Trophoblast cell (in vitro differentiated cells and primary cell): ENCODE data around the gene TXK.

Experiments used
- DNase-seq, 2 donors: peaks; one replicate each; pipeline ENCODE4 v3.0.0-alpha.2; 2016
- H2AFZ ChIP-seq: 2 replicates; pipeline ENCODE4 v1.6.1; 2013; ENCODE audit warnings: low read length, moderate library complexity, mild to moderate bottlenecking; ENCODE audit not compliant: insufficient read depth, poor library complexity
- H2AK5ac ChIP-seq: 2 replicates; pipeline ENCODE4 v1.6.1; 2013; ENCODE audit warnings: mild to moderate bottlenecking, low read length
- H2BK120ac ChIP-seq: 2 replicates; pipeline ENCODE4 v1.6.1; 2013; ENCODE audit warnings: low read length, mild to moderate bottlenecking, moderate library complexity; ENCODE audit not compliant: insufficient read depth, poor library complexity
- H2BK12ac ChIP-seq: 2 replicates; pipeline ENCODE4 v1.6.1; 2013; ENCODE audit warnings: mild to moderate bottlenecking, low read length, moderate library complexity
- H2BK5ac ChIP-seq: 2 replicates; pipeline ENCODE4 v1.6.1; 2013; ENCODE audit warnings: low read length, low read depth, moderate library complexity, mild to moderate bottlenecking; ENCODE audit not compliant: poor library complexity
- H3K14ac ChIP-seq: 2 replicates; pipeline ENCODE4 v1.6.1; 2013; ENCODE audit warnings: mild to moderate bottlenecking, low read length
- H3K18ac ChIP-seq: 2 replicates; pipeline ENCODE4 v1.6.1; 2013; ENCODE audit warnings: mild to moderate bottlenecking, low read length
- H3K23ac ChIP-seq: 2 replicates; pipeline ENCODE4 v1.6.1; 2013; ENCODE audit warnings: low read length
- H3K27ac ChIP-seq: 2 replicates; pipeline ENCODE4 v1.5.1; 2013; ENCODE audit warnings: low read depth, mild to moderate bottlenecking, inconsistent platforms, low read length, moderate library complexity
- H3K27me3 ChIP-seq: 2 replicates; pipeline ENCODE4 v1.6.1; 2013; ENCODE audit warnings: inconsistent platforms, mild to moderate bottlenecking, low read length, moderate library complexity; ENCODE audit not compliant: insufficient read depth
- H3K36me3 ChIP-seq, 2 experiments: 1 replicate in 1 of 2; 2 replicates in 1 of 2; pipeline ENCODE4 v1.6.1; 2013; ENCODE audit warnings: low read length in 2 of 2, mild to moderate bottlenecking in 2 of 2, moderate library complexity in 1 of 2; ENCODE audit not compliant: insufficient read depth in 2 of 2, control insufficient read depth in 1 of 2
- H3K4ac ChIP-seq: 2 replicates; pipeline ENCODE4 v1.6.1; 2013; ENCODE audit warnings: low read depth, mild to moderate bottlenecking, low read length, moderate library complexity
- H3K4me1 ChIP-seq, 2 experiments: 1 replicate in 1 of 2; 2 replicates in 1 of 2; pipeline ENCODE4 v1.6.1; 2013; ENCODE audit warnings: low read length in 2 of 2, mild to moderate bottlenecking in 2 of 2, moderate library complexity in 1 of 2; ENCODE audit not compliant: insufficient read depth in 2 of 2, control insufficient read depth in 1 of 2
- H3K4me2 ChIP-seq: 2 replicates; pipeline ENCODE4 v1.6.1; 2013; ENCODE audit warnings: inconsistent platforms, mild to moderate bottlenecking, low read length, moderate library complexity
- H3K4me3 ChIP-seq: 2 replicates; pipeline ENCODE4 v1.5.1; 2013; ENCODE audit warnings: mild to moderate bottlenecking, low read depth, low read length, inconsistent platforms
- H3K79me1 ChIP-seq: one replicate; pipeline ENCODE4 v1.6.1; 2013; ENCODE audit warnings: low read length
- H3K79me2 ChIP-seq: 2 replicates; pipeline ENCODE4 v1.6.1; 2013; ENCODE audit warnings: low read length, mild to moderate bottlenecking; ENCODE audit not compliant: control insufficient read depth, insufficient read depth, poor library complexity
- H3K9ac ChIP-seq: 2 replicates; pipeline ENCODE4 v1.6.1; 2013; ENCODE audit warnings: mild to moderate bottlenecking, low read length
- H3K9me3 ChIP-seq: 2 replicates; pipeline ENCODE4 v1.6.1; 2013; ENCODE audit warnings: low read depth, mild to moderate bottlenecking, control low read depth, inconsistent platforms, low read length; ENCODE audit not compliant: insufficient read depth
- H4K12ac ChIP-seq: 2 replicates; pipeline ENCODE4 v1.6.1; 2013; ENCODE audit warnings: low read depth, mild to moderate bottlenecking, low read length, moderate library complexity
- H4K8ac ChIP-seq: 2 replicates; pipeline ENCODE4 v1.6.1; 2013; ENCODE audit warnings: low read depth, mild to moderate bottlenecking, low read length, moderate library complexity
- H4K91ac ChIP-seq: one replicate; pipeline ENCODE4 v1.6.1; 2013; ENCODE audit warnings: low read depth, mild to moderate bottlenecking, low read length, moderate library complexity
- WGBS: extraction: QIAGEN DNeasy Blood & Tissue Kit; methylation state at CpG from one replicate; pipeline ENCODE4 v1.1.7; 2013; ENCODE audit warnings: missing lambda C conversion rate; ENCODE audit not compliant: insufficient read length, insufficient coverage; ENCODE audit errors: extremely low coverage; 5-methylcytosine and 5-hydroxymethylcytosine counted together

The TXK gene

GRCh38 chr4:48149827-48150370 lies 15.8 kb upstream of the TXK start:
- no peak overlapping the region for H3K4me3 ChIP-seq
- no peaks in the 10 kb centered on the region for H3K79me2 ChIP-seq
- no peak overlapping the region for H2BK12ac ChIP-seq
- H3K23ac ChIP-seq, result peak overlapping the region; percentile 97
- H3K79me1 ChIP-seq, result no peaks in the 10 kb centered on the region
- no peak overlapping the region for H4K12ac ChIP-seq
- no peak overlapping the region for H3K27ac ChIP-seq
- no peak overlapping the region for H3K9ac ChIP-seq
- H2AK5ac ChIP-seq, result no peak overlapping the region
- no peaks in the 10 kb centered on the region for H3K9me3 ChIP-seq
- no peak overlapping the region for H4K8ac ChIP-seq
- no peaks in the 10 kb centered on the region for H3K36me3 ChIP-seq
- H3K4me2 ChIP-seq, result no peak overlapping the region
- no peak overlapping the region for H2BK5ac ChIP-seq
- H2BK120ac ChIP-seq, result no peak overlapping the region
- no CpG with 5 or more reads among the region's 3 CpGs for WGBS
- no peak overlapping the region for H4K91ac ChIP-seq
- H3K14ac ChIP-seq, result no peak overlapping the region
- no peaks in the 10 kb centered on the region for H3K4me1 ChIP-seq
- H3K27me3 ChIP-seq, result no peaks in the 10 kb centered on the region
- no peak for DNase-seq
- no peak overlapping the region for H2AFZ ChIP-seq
- no peak overlapping the region for H3K4ac ChIP-seq
- H3K18ac ChIP-seq, result no peak overlapping the region

GRCh38 chr4:48147621-48148020 lies 13.6 kb upstream of the TXK start:
- DNase-seq, result no peak
- H3K4me2 ChIP-seq, result no peak overlapping the region
- no peak overlapping the region for H3K4ac ChIP-seq
- WGBS, result no CpG with 5 or more reads among the region's 1 CpG
- no peak overlapping the region for H4K8ac ChIP-seq
- H3K79me1 ChIP-seq, result no peaks in the 10 kb centered on the region
- no peak overlapping the region for H3K14ac ChIP-seq
- H3K4me1 ChIP-seq, result no peaks in the 10 kb centered on the region
- no peak overlapping the region for H3K18ac ChIP-seq
- no peak overlapping the region for H3K4me3 ChIP-seq
- H3K36me3 ChIP-seq, result no peaks in the 10 kb centered on the region
- no peaks in the 10 kb centered on the region for H3K9me3 ChIP-seq
- H3K27me3 ChIP-seq, result no peaks in the 10 kb centered on the region
- H2BK5ac ChIP-seq, result no peak overlapping the region
- no peak overlapping the region for H3K23ac ChIP-seq
- H2AK5ac ChIP-seq, result no peak overlapping the region
- no peak overlapping the region for H3K27ac ChIP-seq
- H3K79me2 ChIP-seq, result no peaks in the 10 kb centered on the region
- no peak overlapping the region for H2BK120ac ChIP-seq
- no peak overlapping the region for H4K91ac ChIP-seq
- no peak overlapping the region for H3K9ac ChIP-seq
- no peak overlapping the region for H2BK12ac ChIP-seq
- no peak overlapping the region for H4K12ac ChIP-seq
- no peak overlapping the region for H2AFZ ChIP-seq

GRCh38 chr4:48141048-48141447 lies 7.0 kb upstream of the TXK start:
- no peak overlapping the region for H4K8ac ChIP-seq
- H2BK12ac ChIP-seq, result no peak overlapping the region
- no CpG with 5 or more reads among the region's 2 CpGs for WGBS
- H3K79me1 ChIP-seq, result no peaks in the 10 kb centered on the region
- H3K36me3 ChIP-seq, result no peaks in the 10 kb centered on the region
- no peak overlapping the region for H2AK5ac ChIP-seq
- H3K79me2 ChIP-seq, result no peaks in the 10 kb centered on the region
- no peaks in the 10 kb centered on the region for H3K27me3 ChIP-seq
- no peak overlapping the region for H2BK120ac ChIP-seq
- H3K23ac ChIP-seq, result no peak overlapping the region
- no peak overlapping the region for H3K27ac ChIP-seq
- no peak overlapping the region for H4K91ac ChIP-seq
- no peaks in the 10 kb centered on the region for H3K9me3 ChIP-seq
- no peak overlapping the region for H3K4me3 ChIP-seq
- no peak overlapping the region for H3K18ac ChIP-seq
- H4K12ac ChIP-seq, result no peak overlapping the region
- peak in 1 of 2 donors; percentile 74 for DNase-seq
- H2BK5ac ChIP-seq, result no peak overlapping the region
- no peak overlapping the region for H3K4ac ChIP-seq
- H2AFZ ChIP-seq, result no peak overlapping the region
- H3K4me2 ChIP-seq, result no peak overlapping the region
- no peak overlapping the region for H3K9ac ChIP-seq
- peaks cover 0 to 4% of the 10 kb centered on the region in 2 experiments for H3K4me1 ChIP-seq
- H3K14ac ChIP-seq, result no peak overlapping the region

- no peak for DNase-seq
- H3K27me3 ChIP-seq, result no peaks in the 10 kb centered on the region
- no peaks in the 10 kb centered on the region for H3K9me3 ChIP-seq
- H3K14ac ChIP-seq, result no peak overlapping the region
- H4K91ac ChIP-seq, result no peak overlapping the region
- no peak overlapping the region for H3K4me3 ChIP-seq
- no peak overlapping the region for H3K18ac ChIP-seq
- H3K79me2 ChIP-seq, result no peaks in the 10 kb centered on the region
- H3K9ac ChIP-seq, result no peak overlapping the region
- no peak overlapping the region for H4K12ac ChIP-seq
- H3K36me3 ChIP-seq, result no peaks in the 10 kb centered on the region
- H4K8ac ChIP-seq, result no peak overlapping the region
- no peak overlapping the region for H3K4ac ChIP-seq
- no peak overlapping the region for H2BK12ac ChIP-seq
- WGBS, result no CpG with 5 or more reads among the region's 3 CpGs
- no peak overlapping the region for H2BK120ac ChIP-seq
- H2AFZ ChIP-seq, result no peak overlapping the region
- no peak overlapping the region for H3K4me2 ChIP-seq
- no peak overlapping the region for H3K27ac ChIP-seq
- no peak overlapping the region for H2BK5ac ChIP-seq
- H3K23ac ChIP-seq, result no peak overlapping the region
- H3K4me1 ChIP-seq, result peaks cover 0 to 4% of the 10 kb centered on the region in 2 experiments
- H3K79me1 ChIP-seq, result no peaks in the 10 kb centered on the region
- H2AK5ac ChIP-seq, result no peak overlapping the region
Measured at GRCh38 chr4:48139691-48140090, 5.6 kb upstream of the TXK start.
